Neural cell (in vitro differentiated cells): ENCODE results near the gene LRFN3. TPM values are rescaled to one million over a fixed set of nuclear protein-coding genes. Genes with fewer than 3 reads are reported as not detected.

Experiments
- H2AFZ ChIP-seq: fragments of 200-600, 300-800 bp; sonication (generic), shearing (Covaris generic); 2 replicates; pipeline ENCODE4 v1.6.0; 2014; ENCODE audit warnings: low read depth, mild to moderate bottlenecking, antibody characterized with exemption, low read length, moderate library complexity
- H3F3A ChIP-seq: fragments of 200-600 bp; shearing (Covaris generic); 2 replicates; pipeline ENCODE4 v1.6.1; 2016; ENCODE audit warnings: mild to moderate bottlenecking, moderate library complexity, mixed read lengths, antibody characterized with exemption, low read length; ENCODE audit not compliant: insufficient read depth, poor library complexity, severe bottlenecking
- H3K27ac ChIP-seq: fragments of 200-600, 300-800 bp; sonication (generic), shearing (Covaris generic); 2 replicates; pipeline ENCODE4 v1.5.1; 2014; ENCODE audit warnings: mild to moderate bottlenecking, low read length, moderate library complexity
- H3K27me3 ChIP-seq: fragments of 300-800, 200-600 bp; sonication (generic), shearing (Covaris generic); 2 replicates; pipeline ENCODE4 v1.6.0; 2014; ENCODE audit warnings: mild to moderate bottlenecking, low read depth, low read length, moderate library complexity; ENCODE audit not compliant: insufficient read depth
- H3K36me3 ChIP-seq: fragments of 300-800, 200-600 bp; sonication (generic), shearing (Covaris generic); 2 replicates; pipeline ENCODE4 v1.5.1; 2014; ENCODE audit warnings: mild to moderate bottlenecking, antibody characterized with exemption, low read length, moderate library complexity; ENCODE audit not compliant: insufficient read depth
- H3K4me2 ChIP-seq: fragments of 300-800, 200-600 bp; sonication (generic), shearing (Covaris generic); 2 replicates; pipeline ENCODE4 v1.6.0; 2014; ENCODE audit warnings: mild to moderate bottlenecking, low read length
- H3K4me3 ChIP-seq: fragments of 300-800, 200-600 bp; sonication (generic), shearing (Covaris generic); 2 replicates; pipeline ENCODE4 v1.5.1; 2014; ENCODE audit warnings: mild to moderate bottlenecking, low read length, moderate library complexity
- H3K79me2 ChIP-seq: fragments of 200-600 bp; shearing (Covaris generic); replicated peaks from 2 replicates; pipeline ENCODE4 v1.6.0; 2014; ENCODE audit warnings: mild to moderate bottlenecking, low read length, moderate library complexity; ENCODE audit not compliant: insufficient read depth
- H3K9ac ChIP-seq: fragments of 300-800, 200-600 bp; sonication (generic), shearing (Covaris generic); 2 replicates; pipeline ENCODE4 v1.6.1; 2016; ENCODE audit warnings: mild to moderate bottlenecking, low read length, mixed read lengths
- H3K9me2 ChIP-seq: fragments of 200-600 bp; shearing (Covaris generic); 2 replicates; pipeline ENCODE4 v1.6.1; 2016; ENCODE audit warnings: mild to moderate bottlenecking, low read length, mixed read lengths; ENCODE audit not compliant: insufficient read depth
- H3K9me3 ChIP-seq: fragments of 200-600, 300-800 bp; sonication (generic), shearing (Covaris generic); 2 replicates; pipeline ENCODE4 v1.6.1; 2016; ENCODE audit warnings: mild to moderate bottlenecking, mixed run types, low read length, moderate library complexity, mixed read lengths
- H4K20me1 ChIP-seq: fragments of 200-600 bp; shearing (Covaris generic); 2 replicates; pipeline ENCODE4 v1.6.1; 2016; ENCODE audit warnings: mild to moderate bottlenecking, mixed run types; ENCODE audit not compliant: insufficient read depth
- CTCF ChIP-seq: fragments of 450-650 bp; IDR thresholded peaks from 2 replicates; pipeline ENCODE4 v1.5.1; 2014; ENCODE audit warnings: antibody characterized with exemption, mild to moderate bottlenecking, moderate library complexity; ENCODE audit not compliant: poor library complexity, severe bottlenecking
- EP300 ChIP-seq: fragments of 450-650 bp; conservative IDR thresholded peaks from 2 replicates; pipeline ENCODE4 v1.6.1; 2014; ENCODE audit warnings: antibody characterized with exemption, mild to moderate bottlenecking, moderate library complexity; ENCODE audit not compliant: poor library complexity, severe bottlenecking
- EZH2 ChIP-seq: fragments of 200-600, 300-800 bp; shearing (Covaris generic), sonication (generic); IDR thresholded peaks from 2 replicates; pipeline ENCODE4 v1.6.1; 2014; ENCODE audit warnings: antibody characterized with exemption, low read length, borderline replicate concordance, mild to moderate bottlenecking; ENCODE audit not compliant: insufficient read depth, poor library complexity, severe bottlenecking
- MXI1 ChIP-seq: fragments of 450-650 bp; conservative IDR thresholded peaks from 2 replicates; pipeline ENCODE4 v1.6.1; 2014; ENCODE audit warnings: antibody characterized with exemption, mild to moderate bottlenecking; ENCODE audit not compliant: poor library complexity, severe bottlenecking
- POLR2AphosphoS5 ChIP-seq: IDR thresholded peaks from 2 replicates; pipeline ENCODE4 v1.6.1; 2012
- RAD21 ChIP-seq: fragments of 450-650 bp; conservative IDR thresholded peaks from 2 replicates; pipeline ENCODE4 v1.6.1; 2014; ENCODE audit warnings: antibody characterized with exemption, mild to moderate bottlenecking, moderate library complexity
- REST ChIP-seq: IDR thresholded peaks from 2 replicates; pipeline ENCODE4 v1.6.1; 2012; ENCODE audit warnings: borderline replicate concordance
- SMC3 ChIP-seq: fragments of 450-650 bp; conservative IDR thresholded peaks from 2 replicates; pipeline ENCODE4 v1.6.1; 2014; ENCODE audit warnings: antibody characterized with exemption, mild to moderate bottlenecking, moderate library complexity; ENCODE audit not compliant: poor library complexity
- TAF1 ChIP-seq: IDR thresholded peaks from 2 replicates; pipeline ENCODE4 v1.6.1; 2012; ENCODE audit warnings: low read depth
- polyA plus RNA-seq: library from polyadenylated mRNA; depleted of rRNA; stranded (reverse); fragments of >200 nt; gene quantifications from 2 replicates; pipeline ENCODE4 v1.2.3, GENCODE V29; 2014

Gene LRFN3
- polyA plus RNA-seq, 1 donor from 2014 or later = 11.1 TPM

- H3K36me3 ChIP-seq = no peaks in the 10 kb centered on the region
Observed at GRCh38 chr19:35946203-35946602, 10.0 kb downstream of the LRFN3 start.

GRCh38 chr19:35949131-35949530, 13.0 kb downstream of the LRFN3 start:
- no peaks in the 10 kb centered on the region for H3F3A ChIP-seq
- H3K79me2 ChIP-seq = no peaks in the 10 kb centered on the region
- no peaks in the 10 kb centered on the region for H4K20me1 ChIP-seq
- H3K36me3 ChIP-seq = no peaks in the 10 kb centered on the region
- H2AFZ ChIP-seq = no peak overlapping the region
- H3K27ac ChIP-seq = no peak overlapping the region
- H3K9me3 ChIP-seq = no peaks in the 10 kb centered on the region
- no peak overlapping the region for H3K4me3 ChIP-seq
- H3K9ac ChIP-seq = no peak overlapping the region
- no peaks in the 10 kb centered on the region for H3K27me3 ChIP-seq
- no peak overlapping the region for H3K4me2 ChIP-seq
- no peaks in the 10 kb centered on the region for H3K9me2 ChIP-seq
- TF ChIP-seq MXI1 (no peak), EP300 (no peak), SMC3 (no peak), CTCF (no peak), EZH2 (no peak), POLR2AphosphoS5 (no peak), TAF1 (no peak), RAD21 (no peak)

More at GRCh38 chr19:35946203-35946602, 10.0 kb downstream of the LRFN3 start:
- Histone ChIP-seq H3K27ac (no peak overlapping the region), H3K4me2 (no peak overlapping the region), H3K9me3 (no peaks in the 10 kb centered on the region), H3K9me2 (no peaks in the 10 kb centered on the region), H3K4me3 (no peak overlapping the region), H2AFZ (no peak overlapping the region), H3K9ac (no peak overlapping the region), H3F3A (no peaks in the 10 kb centered on the region), H3K79me2 (peaks cover 2% of the 10 kb centered on the region), H4K20me1 (no peaks in the 10 kb centered on the region), H3K27me3 (no peaks in the 10 kb centered on the region)
- TF ChIP-seq SMC3 (no peak), MXI1 (no peak), REST (no peak), POLR2AphosphoS5 (no peak), EZH2 (no peak), RAD21 (no peak), CTCF (no peak), TAF1 (no peak), EP300 (no peak)
